A549 (cell line): ENCODE measurements around the gene HEXD. TPM values are rescaled to one million over a fixed set of nuclear protein-coding genes. Genes with fewer than 3 reads are reported as not detected.

ENCODE experiments used
- ATAC-seq, 2 experiments: fragments of 200-7000 bp in 1 of 2; fragments of >200 bp in 1 of 2; cut with Nextera tagmentation in 1 of 2; cut with Tn5 transposase in 1 of 2; 3 replicates each; pipeline versions ENCODE4 v1.8.0 to v1.9.1; 2018 to 2020; ENCODE audit warnings: mild to moderate bottlenecking in 1 of 2, moderate library complexity in 1 of 2
- CTCF ChIA-PET: fragments of 300-600 bp; sonication (Branson Sonifier 250); formaldehyde crosslinking; extraction: SDS; loops from one replicate; lab custom pipeline; 2021; ENCODE audit warnings: antibody characterized with exemption, inconsistent platforms; lab: Yijun Ruan, JAX
- POLR2A ChIA-PET: fragments of 350-600 bp; formaldehyde crosslinking; extraction: SDS; loops from one replicate; lab custom pipeline; 2021; ENCODE audit warnings: antibody characterized with exemption, inconsistent platforms; lab: Yijun Ruan, JAX
- DNase-seq, 2 experiments: peaks; one replicate each; pipeline versions ENCODE4 v3.0.0 to v3.0.0-alpha.2; 2011 to 2016; ENCODE audit warnings: low read depth in 1 of 2, low spot score in 1 of 2
- FAIRE-seq: peaks from 2 replicates; lab custom pipeline; 2011; peaks lifted over from hg19 to GRCh38; lab: Jason Lieb, UNC
- H3K27ac ChIP-seq, 2 experiments: fragments of >200 bp; sonication (Bioruptor Twin); formaldehyde crosslinking; 3 replicates each; pipeline ENCODE4 v1.5.1; 2016 to 2017
- H3K4me1 ChIP-seq: fragments of >200 bp; sonication (Bioruptor Twin); formaldehyde crosslinking; 3 replicates; pipeline ENCODE4 v1.6.1; 2016
- H3K4me2 ChIP-seq: fragments of >200 bp; sonication (Bioruptor Twin); formaldehyde crosslinking; 3 replicates; pipeline ENCODE4 v1.6.1; 2016
- H3K4me3 ChIP-seq: fragments of >200 bp; sonication (Bioruptor Twin); formaldehyde crosslinking; 3 replicates; pipeline ENCODE4 v1.5.1; 2016
- H3K9me3 ChIP-seq: fragments of >200 bp; sonication (Bioruptor Twin); formaldehyde crosslinking; 3 replicates; pipeline ENCODE4 v1.6.1; 2016
- CEBPB ChIP-seq, 2 experiments: fragments of >200 bp in 1 of 2; sonication (Bioruptor Twin) in 1 of 2; formaldehyde crosslinking in 1 of 2; IDR thresholded peaks; 2 replicates each; pipeline ENCODE4 v1.6.1; 2012 to 2016
- CHD2 ChIP-seq: fragments of 150-350 bp; IDR thresholded peaks from 2 replicates; pipeline ENCODE4 v1.6.1; 2014; ENCODE audit warnings: low read length; ENCODE audit not compliant: partially characterized antibody
- CHD4 ChIP-seq: fragments of 200-600 bp; sonication (generic); IDR thresholded peaks from 2 replicates; pipeline ENCODE4 v1.6.1; 2016; ENCODE audit warnings: antibody characterized with exemption, mild to moderate bottlenecking, borderline replicate concordance
- CTCF ChIP-seq: fragments of >200 bp; sonication (Bioruptor Twin); formaldehyde crosslinking; IDR thresholded peaks from 3 replicates; pipeline ENCODE4 v1.5.1; 2016
- E2F6 ChIP-seq: IDR thresholded peaks from 2 replicates; pipeline ENCODE4 v1.6.1; 2012; ENCODE audit warnings: low read depth, borderline replicate concordance
- FOXS1 ChIP-seq: fragments of 250-450 bp; sonication (Bioruptor Pico); IDR thresholded peaks from 2 replicates; pipeline ENCODE4 v1.5.0; 2020; ENCODE audit warnings: mild to moderate bottlenecking, moderate library complexity
- GATA3 ChIP-seq: IDR thresholded peaks from 2 replicates; pipeline ENCODE4 v1.6.1; 2012; ENCODE audit warnings: borderline replicate concordance
- HEYL ChIP-seq: fragments of 250-450 bp; sonication (Bioruptor Pico); IDR thresholded peaks from 2 replicates; pipeline ENCODE4 v1.8.0; 2021; ENCODE audit warnings: mild to moderate bottlenecking, moderate library complexity
- HOXB13 ChIP-seq: fragments of 250-450 bp; sonication (Bioruptor Pico); IDR thresholded peaks from 2 replicates; pipeline ENCODE4 v1.5.0; 2020; ENCODE audit warnings: low read depth, mild to moderate bottlenecking, moderate library complexity
- JUNB ChIP-seq: fragments of >200 bp; sonication (Bioruptor Twin); formaldehyde crosslinking; IDR thresholded peaks from 2 replicates; pipeline ENCODE4 v1.6.1; 2016
- KDM5A ChIP-seq: fragments of 200-600 bp; sonication (generic); IDR thresholded peaks from 2 replicates; pipeline ENCODE4 v1.6.1; 2016; ENCODE audit warnings: antibody characterized with exemption, mild to moderate bottlenecking
- NFE2L2 ChIP-seq: fragments of 150-350 bp; conservative IDR thresholded peaks from 2 replicates; pipeline ENCODE4 v1.6.1; 2014; ENCODE audit warnings: low read length
- PHF8 ChIP-seq: fragments of 200-600 bp; sonication (generic); IDR thresholded peaks from 2 replicates; pipeline ENCODE4 v1.6.1; 2016; ENCODE audit warnings: low read depth, mild to moderate bottlenecking, antibody characterized with exemption, moderate library complexity, borderline replicate concordance
- RAD21 ChIP-seq, 2 experiments: fragments of >200 bp in 1 of 2; sonication (Bioruptor Twin) in 1 of 2; formaldehyde crosslinking in 1 of 2; IDR thresholded peaks in 1 of 2; conservative IDR thresholded peaks in 1 of 2; 2 replicates in 1 of 2; 3 replicates in 1 of 2; pipeline ENCODE4 v1.6.1; 2012 to 2018; ENCODE audit warnings: inconsistent platforms in 1 of 2
- RARB ChIP-seq: fragments of 250-450 bp; sonication (Bioruptor Pico); IDR thresholded peaks from 2 replicates; pipeline ENCODE4 v1.8.0; 2021; ENCODE audit warnings: mild to moderate bottlenecking, moderate library complexity
- SMC3 ChIP-seq: fragments of >200 bp; sonication (Bioruptor Twin); formaldehyde crosslinking; IDR thresholded peaks from 3 replicates; pipeline ENCODE4 v1.6.1; 2018; ENCODE audit warnings: inconsistent platforms
- ZFP36 ChIP-seq: fragments of 450-650 bp; IDR thresholded peaks from 2 replicates; pipeline ENCODE4 v1.6.1; 2014; ENCODE audit warnings: borderline replicate concordance; ENCODE audit not compliant: partially characterized antibody
- ZSCAN20 ChIP-seq: fragments of 250-450 bp; sonication (Bioruptor Pico); IDR thresholded peaks from 2 replicates; pipeline ENCODE4 v1.8.0; 2022; ENCODE audit warnings: mild to moderate bottlenecking, moderate library complexity
- WGBS: methylation state at CpG from one replicate; pipeline ENCODE4 v1.1.6; 2017; ENCODE audit errors: missing lambda C conversion rate; 5-methylcytosine and 5-hydroxymethylcytosine counted together
- polyA plus RNA-seq, 4 experiments: library from polyadenylated mRNA; depleted of rRNA in 3 of 4; stranded (reverse); fragments of >200 nt; fragmentation: RNase III in 1 of 4; extraction: RNeasy Plus Mini Kit Qiagen cat#74134 plus additional on column Dnase treatment in 1 of 4; gene quantifications; 2 replicates in 3 of 4; 3 replicates in 1 of 4; pipeline ENCODE4 v1.2.3, GENCODE V29; 2011 to 2017
- TF ChIP-seq, protein P1 (sequence below): IDR thresholded peaks from 2 replicates; pipeline ENCODE4 v1.6.1; 2012

Gene HEXD
- polyA plus RNA-seq, 2 of the 4 experiments (the other 2 are of a cell fraction): 18.0 to 19.5 TPM

GRCh38 chr17:82435601-82436583, 17.7 kb downstream of the HEXD start:
- Histone ChIP-seq H3K4me2 (no peak overlapping the region), H3K27ac (no peak overlapping the region), H3K9me3 (no peaks in the 10 kb centered on the region), H3K4me1 (no peaks in the 10 kb centered on the region), H3K4me3 (no peak overlapping the region)
- ATAC-seq (peak; percentile 1 to 4; a peak in 2 of 6 replicates), FAIRE-seq (no peak), DNase-seq (no peak)
- ChIA-PET POLR2A (no interaction called here), CTCF (interaction anchor here (0.8 to 4.9 kb wide), 4 partner anchors 11 to 193 kb away, joined by 3 to 21 read pairs (median 4); no protein-coding TSS in a partner anchor)
- 91% methylated on average over 43 of the region's 43 CpGs for WGBS
- no peak for TF ChIP-seq E2F6

DNA sequence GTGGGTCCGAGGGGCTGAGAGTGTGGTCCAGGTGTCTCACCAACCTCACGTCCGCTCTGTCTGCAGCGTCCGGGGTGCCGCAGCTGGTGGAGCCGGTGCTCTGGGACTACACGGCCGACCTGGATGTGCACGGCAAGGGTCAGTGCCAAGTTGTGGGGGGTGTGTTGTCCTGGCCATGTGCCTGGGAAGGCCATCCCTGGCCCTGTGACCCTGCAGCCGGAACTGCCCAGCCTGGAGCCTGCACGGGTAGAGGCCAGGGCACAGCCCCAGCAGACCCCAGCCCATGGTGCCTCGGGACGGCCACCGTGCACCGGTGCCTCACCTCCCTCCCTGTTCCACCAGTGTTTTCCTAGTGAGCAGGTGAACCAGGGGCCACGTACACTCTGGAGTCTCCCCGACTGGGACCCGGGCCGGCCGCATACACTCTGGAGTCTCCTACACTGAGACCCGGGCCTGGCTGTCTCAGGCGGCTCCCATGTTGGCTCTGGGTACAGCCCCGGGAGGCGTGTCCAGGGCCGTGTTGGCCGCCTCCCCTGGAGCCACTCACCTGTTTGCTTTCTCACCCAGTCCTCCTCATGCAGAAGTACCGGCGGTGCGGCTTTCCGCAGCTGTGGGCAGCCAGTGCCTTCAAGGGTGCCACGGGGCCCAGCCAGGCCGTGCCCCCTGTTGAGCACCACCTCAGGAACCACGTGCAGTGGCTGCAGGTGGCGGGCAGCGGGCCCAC, 18.6 kb downstream of the HEXD start:
- DNase-seq (no peak), ATAC-seq (peak; percentile 4 to 12; a peak in 2 of 6 replicates), FAIRE-seq (no peak)
- Histone ChIP-seq H3K4me2 (no peak overlapping the region), H3K9me3 (no peaks in the 10 kb centered on the region), H3K27ac (no peak overlapping the region), H3K4me1 (no peaks in the 10 kb centered on the region), H3K4me3 (no peak overlapping the region)
- POLR2A ChIA-PET: no interaction called here
- CTCF ChIA-PET: interaction anchor here (0.9 to 4.9 kb wide), 2 partner anchors 12 to 116 kb away, joined by 3 to 21 read pairs; no protein-coding TSS in a partner anchor
- 93% methylated on average over 32 of the region's 36 CpGs for WGBS
- TF ChIP-seq NFE2L2 (no peak), JUNB (no peak), CHD4 (no peak)

DNA sequence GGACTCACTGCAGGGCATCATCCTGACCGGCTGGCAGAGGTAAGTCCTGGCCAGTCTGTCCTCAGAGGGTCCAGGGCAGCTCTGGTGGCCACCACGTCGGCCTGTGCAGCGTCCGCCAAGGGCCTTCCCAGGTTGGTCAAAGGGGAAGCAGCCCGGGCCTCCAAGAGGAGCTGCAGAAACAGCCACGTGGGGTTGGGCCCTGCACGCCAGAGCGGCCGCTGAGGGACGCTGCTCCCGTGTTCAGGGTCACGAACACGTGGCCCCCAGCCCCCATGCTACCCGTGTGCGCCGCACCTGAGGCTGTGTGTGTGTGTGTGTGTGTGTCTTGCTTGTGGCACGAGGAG, 19.1 kb downstream of the HEXD start:
- ATAC-seq (no peak; a peak in 1 of 6 replicates), FAIRE-seq (no peak), DNase-seq (no peak)
- TF ChIP-seq ZFP36 (no peak), RARB (no peak), CTCF (no peak), KDM5A (no peak), CEBPB (IDR thresholded peaks at IDR 0.05) (no peak), GATA3 (no peak), NFE2L2 (no peak), HOXB13 (CRISPR knock-in tag) (no peak), SMC3 (no peak), RAD21 (conservative IDR thresholded peaks at IDR 0.05 in 1 of 2, IDR thresholded peaks at IDR 0.05 in 1 of 2) (no peak), CHD2 (no peak), PHF8 (no peak), HEYL (CRISPR knock-in tag) (no peak), FOXS1 (CRISPR knock-in tag) (no peak), ZSCAN20 (CRISPR knock-in tag) (no peak)
- TF ChIP-seq, protein P1, sequence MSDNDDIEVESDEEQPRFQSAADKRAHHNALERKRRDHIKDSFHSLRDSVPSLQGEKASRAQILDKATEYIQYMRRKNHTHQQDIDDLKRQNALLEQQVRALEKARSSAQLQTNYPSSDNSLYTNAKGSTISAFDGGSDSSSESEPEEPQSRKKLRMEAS: no peak
- Histone ChIP-seq H3K4me2 (no peak overlapping the region), H3K4me3 (no peak overlapping the region), H3K4me1 (no peaks in the 10 kb centered on the region), H3K9me3 (no peaks in the 10 kb centered on the region), H3K27ac (no peak overlapping the region)
- WGBS: 91% methylated on average over 17 of the region's 18 CpGs
- CTCF ChIA-PET: interaction anchor here (0.6 to 4.9 kb wide), 6 partner anchors 11 to 245 kb away, joined by 3 to 21 read pairs (median 5); no protein-coding TSS in a partner anchor
- POLR2A ChIA-PET: no interaction called here
